Measurements from ENCODE around the gene HDLBP. TPM values are rescaled to one million over a fixed set of nuclear protein-coding genes. Genes with fewer than 3 reads are reported as not detected.

The HDLBP gene
- total RNA-seq, 1 donor from 2014 or later: 839 TPM

DNA sequence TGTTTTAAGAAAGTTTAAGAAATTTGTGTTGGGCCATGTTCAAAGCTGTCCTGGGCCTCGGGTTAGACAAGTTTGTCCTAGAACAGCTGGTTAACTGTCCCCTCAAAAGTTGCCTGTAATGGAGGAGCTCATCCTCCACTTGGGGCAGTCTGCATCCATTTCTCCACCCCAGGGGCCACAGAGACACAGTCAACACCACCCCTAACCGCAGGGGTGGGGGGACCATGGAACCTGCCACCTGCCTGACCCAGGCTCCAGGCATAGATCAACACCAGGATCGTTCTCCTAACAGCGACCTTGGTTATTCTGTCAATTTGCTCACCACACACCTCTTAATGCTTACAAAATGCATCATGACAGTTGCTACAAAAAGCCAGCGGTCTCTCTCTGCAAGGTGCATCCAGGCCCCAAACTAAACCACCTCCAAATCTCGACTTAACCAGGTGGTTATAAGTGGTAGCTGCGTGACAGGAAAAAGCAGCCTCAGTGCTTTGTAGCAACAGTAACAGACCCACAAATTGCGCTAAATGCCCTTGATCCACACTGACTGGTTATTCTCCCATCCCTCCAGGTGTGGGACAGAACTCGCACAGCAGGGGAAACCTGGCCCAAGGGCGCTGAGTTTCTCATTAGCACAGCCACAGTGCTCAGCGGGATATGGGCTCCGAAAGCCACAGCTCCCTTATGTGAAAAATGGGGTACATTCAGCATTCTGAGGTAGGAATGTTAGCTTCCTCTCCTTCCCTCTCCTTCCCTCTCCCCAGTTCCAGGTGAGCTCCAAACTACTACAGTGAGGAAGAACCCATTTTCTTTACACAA, 48.0 kb downstream of the HDLBP start:
- TF ChIP-seq, protein P1, sequence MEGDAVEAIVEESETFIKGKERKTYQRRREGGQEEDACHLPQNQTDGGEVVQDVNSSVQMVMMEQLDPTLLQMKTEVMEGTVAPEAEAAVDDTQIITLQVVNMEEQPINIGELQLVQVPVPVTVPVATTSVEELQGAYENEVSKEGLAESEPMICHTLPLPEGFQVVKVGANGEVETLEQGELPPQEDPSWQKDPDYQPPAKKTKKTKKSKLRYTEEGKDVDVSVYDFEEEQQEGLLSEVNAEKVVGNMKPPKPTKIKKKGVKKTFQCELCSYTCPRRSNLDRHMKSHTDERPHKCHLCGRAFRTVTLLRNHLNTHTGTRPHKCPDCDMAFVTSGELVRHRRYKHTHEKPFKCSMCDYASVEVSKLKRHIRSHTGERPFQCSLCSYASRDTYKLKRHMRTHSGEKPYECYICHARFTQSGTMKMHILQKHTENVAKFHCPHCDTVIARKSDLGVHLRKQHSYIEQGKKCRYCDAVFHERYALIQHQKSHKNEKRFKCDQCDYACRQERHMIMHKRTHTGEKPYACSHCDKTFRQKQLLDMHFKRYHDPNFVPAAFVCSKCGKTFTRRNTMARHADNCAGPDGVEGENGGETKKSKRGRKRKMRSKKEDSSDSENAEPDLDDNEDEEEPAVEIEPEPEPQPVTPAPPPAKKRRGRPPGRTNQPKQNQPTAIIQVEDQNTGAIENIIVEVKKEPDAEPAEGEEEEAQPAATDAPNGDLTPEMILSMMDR (IDR thresholded peaks at IDR 0.05): no peak
- Mint-ChIP-seq H3K27me3 (ENCODE audit: unreplicated experiment) (no peaks in the 10 kb centered on the region), H3K36me3 (ENCODE audit: unreplicated experiment) (peaks cover 35% of the 10 kb centered on the region), H3K9me3 (ENCODE audit: unreplicated experiment) (no peaks in the 10 kb centered on the region), H3K4me1 (ENCODE audit: unreplicated experiment) (peaks cover 36% of the 10 kb centered on the region), H3K27ac (ENCODE audit: unreplicated experiment) (peak overlapping the region; percentile 69), H3K4me3 (ENCODE audit: unreplicated experiment) (no peak overlapping the region)
- DNase-seq (ENCODE audit: extremely low spot score, unreplicated experiment): peak; percentile 46

DNA sequence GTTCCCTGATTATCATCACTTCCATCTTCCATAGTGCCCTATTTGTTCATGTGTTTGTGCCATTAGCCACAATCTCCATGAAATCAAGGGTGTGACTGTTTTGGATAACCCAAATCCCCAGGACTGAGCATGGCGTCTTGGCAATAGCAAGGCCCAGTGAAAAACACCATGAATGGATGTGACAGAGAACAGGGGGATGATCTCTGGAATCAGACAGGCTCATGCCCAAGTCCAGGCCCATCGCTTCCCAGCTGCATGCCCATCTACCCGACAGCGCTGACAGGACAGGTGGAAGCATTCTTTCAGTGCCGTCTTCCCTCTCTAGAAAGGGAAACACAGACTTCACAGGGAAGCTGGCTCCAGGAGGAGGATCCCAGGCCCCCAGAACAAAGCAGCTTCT, 50.0 kb downstream of the HDLBP start:
- Mint-ChIP-seq H3K27ac (ENCODE audit: unreplicated experiment) (no peak overlapping the region), H3K4me1 (ENCODE audit: unreplicated experiment) (peaks cover 28% of the 10 kb centered on the region), H3K9me3 (ENCODE audit: unreplicated experiment) (no peaks in the 10 kb centered on the region), H3K36me3 (ENCODE audit: unreplicated experiment) (peaks cover 50% of the 10 kb centered on the region), H3K4me3 (ENCODE audit: unreplicated experiment) (no peak overlapping the region), H3K27me3 (ENCODE audit: unreplicated experiment) (no peaks in the 10 kb centered on the region)
- peak; percentile 69 for DNase-seq (ENCODE audit: extremely low spot score, unreplicated experiment)
- TF ChIP-seq, protein P1 (IDR thresholded peaks at IDR 0.05): no peak

- no peak overlapping the region for H3K27ac Mint-ChIP-seq (ENCODE audit: unreplicated experiment)
- no peaks in the 10 kb centered on the region for H3K27me3 Mint-ChIP-seq (ENCODE audit: unreplicated experiment)
- peaks cover 12% of the 10 kb centered on the region for H3K4me1 Mint-ChIP-seq (ENCODE audit: unreplicated experiment)
- TF ChIP-seq, protein P1 (IDR thresholded peaks at IDR 0.05): no peak
- H3K36me3 Mint-ChIP-seq (ENCODE audit: unreplicated experiment): peaks cover 55% of the 10 kb centered on the region
- H3K4me3 Mint-ChIP-seq (ENCODE audit: unreplicated experiment): no peak overlapping the region
- DNase-seq (ENCODE audit: extremely low spot score, unreplicated experiment): peak; percentile 70
- no peaks in the 10 kb centered on the region for H3K9me3 Mint-ChIP-seq (ENCODE audit: unreplicated experiment)
These were observed 52.4 kb downstream of the HDLBP start for GRCh38 chr2:241263061-241263460.

- peaks cover 9% of the 10 kb centered on the region for H3K4me1 Mint-ChIP-seq (ENCODE audit: unreplicated experiment)
- H3K27me3 Mint-ChIP-seq (ENCODE audit: unreplicated experiment): no peaks in the 10 kb centered on the region
- TF ChIP-seq, protein P1 (IDR thresholded peaks at IDR 0.05): no peak
- H3K9me3 Mint-ChIP-seq (ENCODE audit: unreplicated experiment): no peaks in the 10 kb centered on the region
- H3K27ac Mint-ChIP-seq (ENCODE audit: unreplicated experiment): peak overlapping the region; percentile 4
- H3K4me3 Mint-ChIP-seq (ENCODE audit: unreplicated experiment): no peak overlapping the region
- H3K36me3 Mint-ChIP-seq (ENCODE audit: unreplicated experiment): peaks cover 51% of the 10 kb centered on the region
- peak; percentile 54 for DNase-seq (ENCODE audit: extremely low spot score, unreplicated experiment)
These were observed 53.8 kb downstream of the HDLBP start for GRCh38 chr2:241261628-241262027.

DNA sequence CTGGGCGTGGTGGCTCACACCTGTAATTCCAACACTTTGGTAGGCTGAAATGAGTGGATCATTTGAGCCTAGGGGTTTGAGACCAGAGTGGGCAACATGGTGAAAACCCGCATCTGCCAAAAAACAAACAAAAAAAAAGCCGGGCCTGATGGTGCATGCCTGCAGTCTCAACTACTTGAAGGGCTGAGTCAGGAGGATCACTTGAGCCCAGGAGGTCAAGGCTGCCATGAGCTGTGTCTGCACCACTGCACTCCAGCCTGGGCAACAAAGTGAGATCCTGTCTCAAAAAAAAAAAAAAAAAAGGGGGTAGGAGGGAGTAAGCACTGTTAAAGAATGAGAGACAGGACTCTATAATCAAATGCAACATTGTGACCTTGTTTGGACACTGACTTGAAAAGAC, 54.6 kb downstream of the HDLBP start:
- no peak overlapping the region for H3K4me3 Mint-ChIP-seq (ENCODE audit: unreplicated experiment)
- no peaks in the 10 kb centered on the region for H3K27me3 Mint-ChIP-seq (ENCODE audit: unreplicated experiment)
- peaks cover 51% of the 10 kb centered on the region for H3K36me3 Mint-ChIP-seq (ENCODE audit: unreplicated experiment)
- H3K27ac Mint-ChIP-seq (ENCODE audit: unreplicated experiment): peak overlapping the region; percentile 40
- peaks cover 9% of the 10 kb centered on the region for H3K4me1 Mint-ChIP-seq (ENCODE audit: unreplicated experiment)
- TF ChIP-seq, protein P1 (IDR thresholded peaks at IDR 0.05): no peak
- peak; percentile 63 for DNase-seq (ENCODE audit: extremely low spot score, unreplicated experiment)
- no peaks in the 10 kb centered on the region for H3K9me3 Mint-ChIP-seq (ENCODE audit: unreplicated experiment)

Data from osteocyte (in vitro differentiated cells).